Erythroblast (primary cell): Measurements from ENCODE around the gene NINJ2.
"Not testable (repeated sequence)": the region's sequence is repeated elsewhere in the genome, so short reads cannot be mapped to it uniquely, and the experiment has no call there.

Experiments
- GATA1 ChIP-seq: IDR thresholded peaks from 2 replicates; pipeline ENCODE4 v1.6.1; 2011; ENCODE audit warnings: low read depth, mild to moderate bottlenecking, control low read depth, low read length, moderate library complexity
- POLR2A ChIP-seq: IDR thresholded peaks from 2 replicates; pipeline ENCODE4 v1.6.1; 2011; ENCODE audit warnings: mild to moderate bottlenecking, low read length

DNA sequence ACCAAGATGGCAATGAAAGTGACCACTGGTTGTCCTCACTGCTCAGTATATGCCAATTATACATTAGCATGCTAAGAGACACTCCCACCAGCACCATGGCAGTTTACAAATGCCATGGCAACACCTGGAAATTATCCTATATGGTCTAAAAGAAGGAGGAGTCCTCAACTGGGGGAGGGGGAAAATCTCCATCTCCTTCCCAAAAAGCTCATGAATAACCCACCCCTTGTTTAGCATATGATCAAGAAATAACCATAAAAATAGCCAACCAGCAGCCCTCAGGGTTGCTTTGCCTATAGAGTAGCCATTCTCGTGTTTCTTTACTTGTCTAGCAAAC is 34.5 kb downstream of the NINJ2 start:
- not testable (repeated sequence) for TF ChIP-seq POLR2A, GATA1
